ENCODE data around the gene ZNF618. TPM values are rescaled to one million over a fixed set of nuclear protein-coding genes. Genes with fewer than 3 reads are reported as not detected.

ZNF618 gene
- polyA plus RNA-seq, 3 donors, result 0.53 to 1.9 (median 0.78) TPM

DNA sequence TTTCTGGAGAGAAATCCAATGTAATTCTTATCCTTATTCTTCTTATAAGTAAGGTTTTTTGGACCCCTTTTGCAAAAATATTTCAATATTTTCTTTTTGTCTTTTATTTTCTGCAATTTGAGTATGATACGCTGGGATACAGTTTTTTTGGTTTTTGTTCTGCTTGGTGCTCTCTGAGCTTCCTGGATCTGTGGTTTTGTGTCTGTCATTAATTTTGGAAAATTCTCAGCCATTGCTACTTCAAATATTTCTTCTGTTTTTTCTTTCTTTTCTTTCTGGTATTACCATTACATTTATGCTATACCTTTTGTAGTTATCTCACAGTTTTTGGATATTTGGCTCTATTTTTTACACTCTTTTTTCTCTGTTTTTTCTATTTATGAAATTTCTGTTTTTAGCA, 50.1 kb downstream of the ZNF618 start:
- Histone ChIP-seq H3K79me2 (ENCODE audit: insufficient read depth, low read length) (no peaks in the 10 kb centered on the region), H3K4me3 (replicated peaks in 1 of 3; ENCODE audit: low read depth in 2 of 3, low read length in 3 of 3) (no peak overlapping the region), H3K4me1 (ENCODE audit: control insufficient read depth in 1 of 2, insufficient read depth in 2 of 2, low read length in 2 of 2) (no peaks in the 10 kb centered on the region), H2AFZ (ENCODE audit: insufficient read depth, low read depth, low read length, poor library complexity, severe bottlenecking) (no peak overlapping the region), H3K36me3 (replicated peaks in 1 of 2; ENCODE audit: control insufficient read depth in 1 of 2, insufficient read depth in 2 of 2, low read length in 2 of 2) (no peaks in the 10 kb centered on the region), H3K9me3 (replicated peaks in 1 of 2; ENCODE audit: control insufficient read depth in 1 of 2, insufficient read depth in 1 of 2, low read length in 2 of 2) (peaks cover 6 to 20% of the 10 kb centered on the region in 2 donors), H3K9ac (ENCODE audit: insufficient read depth, low read length, poor library complexity, severe bottlenecking) (no peak overlapping the region), H3K27me3 (ENCODE audit: control insufficient read depth in 2 of 2, insufficient read depth in 2 of 2, low read length in 2 of 2) (no peaks in the 10 kb centered on the region), H3K4me2 (replicated peaks; ENCODE audit: extremely low read depth, low read length, poor library complexity, severe bottlenecking) (no peak overlapping the region), H3K27ac (ENCODE audit: low read depth in 1 of 2, low read length in 2 of 2) (no peak overlapping the region), H4K20me1 (ENCODE audit: insufficient read depth, low read length) (no peaks in the 10 kb centered on the region)
- no CpG with 5 or more reads among the region's 1 CpG for WGBS (ENCODE audit: insufficient coverage)
- Mint-ChIP-seq H3K27ac (no peak overlapping the region), H3K4me3 (no peak overlapping the region), H3K4me1 (peaks cover 5% of the 10 kb centered on the region), H3K27me3 (ENCODE audit: low read depth in 3 of 3) (peaks cover 0 to 1% (median 0%) of the 10 kb centered on the region in 3 donors), H3K36me3 (peaks cover 0 to 6% of the 10 kb centered on the region in 2 donors), H3K9me3 (peaks cover 19 to 44% (median 33%) of the 10 kb centered on the region in 7 donors)
- DNase-seq, result no peak
- TF ChIP-seq, protein P1, sequence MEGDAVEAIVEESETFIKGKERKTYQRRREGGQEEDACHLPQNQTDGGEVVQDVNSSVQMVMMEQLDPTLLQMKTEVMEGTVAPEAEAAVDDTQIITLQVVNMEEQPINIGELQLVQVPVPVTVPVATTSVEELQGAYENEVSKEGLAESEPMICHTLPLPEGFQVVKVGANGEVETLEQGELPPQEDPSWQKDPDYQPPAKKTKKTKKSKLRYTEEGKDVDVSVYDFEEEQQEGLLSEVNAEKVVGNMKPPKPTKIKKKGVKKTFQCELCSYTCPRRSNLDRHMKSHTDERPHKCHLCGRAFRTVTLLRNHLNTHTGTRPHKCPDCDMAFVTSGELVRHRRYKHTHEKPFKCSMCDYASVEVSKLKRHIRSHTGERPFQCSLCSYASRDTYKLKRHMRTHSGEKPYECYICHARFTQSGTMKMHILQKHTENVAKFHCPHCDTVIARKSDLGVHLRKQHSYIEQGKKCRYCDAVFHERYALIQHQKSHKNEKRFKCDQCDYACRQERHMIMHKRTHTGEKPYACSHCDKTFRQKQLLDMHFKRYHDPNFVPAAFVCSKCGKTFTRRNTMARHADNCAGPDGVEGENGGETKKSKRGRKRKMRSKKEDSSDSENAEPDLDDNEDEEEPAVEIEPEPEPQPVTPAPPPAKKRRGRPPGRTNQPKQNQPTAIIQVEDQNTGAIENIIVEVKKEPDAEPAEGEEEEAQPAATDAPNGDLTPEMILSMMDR (IDR thresholded peaks at IDR 0.05), result no peak
- intact Hi-C loops (cut with micrococcal nuclease), result no loop called here

DNA sequence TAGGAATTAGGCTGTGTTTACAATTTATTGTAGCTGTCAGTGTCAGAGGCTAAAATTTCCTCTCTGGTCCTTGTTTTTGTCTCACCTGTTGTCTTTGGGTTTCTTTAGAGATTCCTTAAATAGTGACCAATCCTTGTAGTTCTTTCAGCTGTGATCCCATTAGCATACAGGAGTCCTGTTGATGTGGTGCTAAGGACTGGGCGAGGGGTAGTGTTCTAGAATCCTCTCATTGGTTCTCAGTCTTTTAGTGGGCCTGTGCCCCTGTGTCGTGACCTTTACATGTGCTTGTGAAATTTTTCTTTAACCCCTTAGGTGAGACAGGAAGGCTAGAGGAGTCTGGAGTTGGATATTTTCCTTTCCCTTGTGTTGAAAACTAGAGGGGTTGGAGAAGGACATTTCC, 51.2 kb downstream of the ZNF618 start:
- no peaks in the 10 kb centered on the region for H3K79me2 ChIP-seq (ENCODE audit: insufficient read depth, low read length)
- intact Hi-C loops (cut with micrococcal nuclease), result no loop called here

More for the DNA sequence above, 51.2 kb downstream of the ZNF618 start:
- Histone ChIP-seq H3K27me3 (ENCODE audit: control insufficient read depth in 2 of 2, insufficient read depth in 2 of 2, low read length in 2 of 2) (no peaks in the 10 kb centered on the region), H3K9ac (ENCODE audit: insufficient read depth, low read length, poor library complexity, severe bottlenecking) (no peak overlapping the region), H3K4me3 (replicated peaks in 1 of 3; ENCODE audit: low read depth in 2 of 3, low read length in 3 of 3) (no peak overlapping the region), H3K27ac (ENCODE audit: low read depth in 1 of 2, low read length in 2 of 2) (no peak overlapping the region), H4K20me1 (ENCODE audit: insufficient read depth, low read length) (no peaks in the 10 kb centered on the region), H3K4me2 (replicated peaks; ENCODE audit: extremely low read depth, low read length, poor library complexity, severe bottlenecking) (no peak overlapping the region), H3K36me3 (replicated peaks in 1 of 2; ENCODE audit: control insufficient read depth in 1 of 2, insufficient read depth in 2 of 2, low read length in 2 of 2) (no peaks in the 10 kb centered on the region), H3K4me1 (ENCODE audit: control insufficient read depth in 1 of 2, insufficient read depth in 2 of 2, low read length in 2 of 2) (no peaks in the 10 kb centered on the region), H2AFZ (ENCODE audit: insufficient read depth, low read depth, low read length, poor library complexity, severe bottlenecking) (no peak overlapping the region), H3K9me3 (replicated peaks in 1 of 2; ENCODE audit: control insufficient read depth in 1 of 2, insufficient read depth in 1 of 2, low read length in 2 of 2) (peaks cover 6 to 20% of the 10 kb centered on the region in 2 donors)
- Mint-ChIP-seq H3K4me1 (no peaks in the 10 kb centered on the region), H3K27me3 (ENCODE audit: low read depth in 3 of 3) (peaks cover 0 to 1% (median 0%) of the 10 kb centered on the region in 3 donors), H3K36me3 (peaks cover 0 to 6% of the 10 kb centered on the region in 2 donors), H3K27ac (no peak overlapping the region), H3K9me3 (peaks cover 19 to 44% (median 33%) of the 10 kb centered on the region in 7 donors), H3K4me3 (no peak overlapping the region)
- DNase-seq, result no peak
- TF ChIP-seq, protein P1 (IDR thresholded peaks at IDR 0.05), result no peak
- WGBS (ENCODE audit: insufficient coverage), result no CpG with 5 or more reads among the region's 2 CpGs

All from CD14-positive monocyte (primary cell).